A673 (cell line): Measurements from ENCODE around the gene CCDC85A. TPM values are rescaled to one million over a fixed set of nuclear protein-coding genes. Genes with fewer than 3 reads are reported as not detected.

Source experiments
- BruUV-seq: library from RNA; stranded (reverse); fragments of 400-500 nt; replicated peaks from 2 replicates; lab custom pipeline; 2021; lab: Mats Ljungman, UMichigan
- CTCF ChIA-PET: fragments of 300-600 bp; sonication (Branson Sonifier 250); formaldehyde crosslinking; loops from one replicate; lab custom pipeline; 2022; ENCODE audit warnings: antibody characterized with exemption; lab: Charles Lee
- POLR2A ChIA-PET: fragments of 300-600 bp; sonication (Branson Sonifier 250); formaldehyde crosslinking; loops from one replicate; lab custom pipeline; 2022; ENCODE audit warnings: antibody characterized with exemption; ENCODE audit not compliant: low non-redundant PET; lab: Charles Lee
- DNase-seq: peaks from one replicate; pipeline ENCODE4 v3.0.0-alpha.2; 2015; ENCODE audit warnings: low spot score
- H3K27ac ChIP-seq: fragments of 200-600 bp; sonication (generic); 2 replicates; pipeline ENCODE4 v1.5.1; 2016; ENCODE audit warnings: mixed run types, low read depth, mild to moderate bottlenecking, mixed read lengths, antibody characterized with exemption, low read length; ENCODE audit not compliant: poor library complexity, severe bottlenecking
- H3K27me3 ChIP-seq: fragments of 200-600 bp; sonication (generic); replicated peaks from 2 replicates; pipeline ENCODE4 v1.6.1; 2017; ENCODE audit warnings: mixed run types, low read depth, mild to moderate bottlenecking, mixed read lengths, antibody characterized with exemption, low read length; ENCODE audit not compliant: insufficient read depth, poor library complexity
- H3K36me3 ChIP-seq: fragments of 200-600 bp; sonication (generic); 2 replicates; pipeline ENCODE4 v1.6.1; 2016; ENCODE audit warnings: mixed run types, mild to moderate bottlenecking, mixed read lengths, antibody characterized with exemption, low read length; ENCODE audit not compliant: insufficient read depth, poor library complexity, severe bottlenecking
- H3K4me1 ChIP-seq: fragments of 200-600 bp; sonication (generic); 2 replicates; pipeline ENCODE4 v1.6.1; 2017; ENCODE audit warnings: mixed run types, mild to moderate bottlenecking, mixed read lengths, antibody characterized with exemption, low read length; ENCODE audit not compliant: insufficient read depth, poor library complexity, severe bottlenecking
- H3K4me3 ChIP-seq: fragments of 200-600 bp; sonication (generic); 2 replicates; pipeline ENCODE4 v1.5.1; 2016; ENCODE audit warnings: low read depth, mixed run types, mild to moderate bottlenecking, mixed read lengths, low read length; ENCODE audit not compliant: poor library complexity, severe bottlenecking
- H3K9me3 ChIP-seq: fragments of 200-600 bp; sonication (generic); 2 replicates; pipeline ENCODE4 v1.6.1; 2016; ENCODE audit warnings: mixed run types, low read depth, mild to moderate bottlenecking, mixed read lengths, antibody characterized with exemption, low read length; ENCODE audit not compliant: poor library complexity, severe bottlenecking
- EZH2 ChIP-seq: fragments of 200-600 bp; sonication (generic); IDR thresholded peaks from 2 replicates; pipeline ENCODE4 v1.6.1; 2017; ENCODE audit warnings: borderline replicate concordance, low read depth, mild to moderate bottlenecking, mixed read lengths, antibody characterized with exemption, low read length; ENCODE audit not compliant: poor library complexity, severe bottlenecking
- intact Hi-C: fragments of 100-400 bp; cut with micrococcal nuclease; formaldehyde crosslinking; loops from one replicate; pipeline ENCODE4 v1.10.0; 2022; ENCODE audit not compliant: unreplicated experiment
- total RNA-seq: library from RNA; stranded (reverse); gene quantifications from 2 replicates; pipeline ENCODE4 v1.2.3, GENCODE V29; 2021
- TF ChIP-seq, protein P1 (sequence below): fragments of 300-800, 200-600 bp; sonication (generic); conservative IDR thresholded peaks from 2 replicates; pipeline ENCODE4 v1.5.1; 2017; ENCODE audit warnings: low read depth, mild to moderate bottlenecking, antibody characterized with exemption, low read length, moderate library complexity, mixed read lengths

CCDC85A gene
- total RNA-seq, 1 experiment from 2014 or later = 0.39 TPM

DNA sequence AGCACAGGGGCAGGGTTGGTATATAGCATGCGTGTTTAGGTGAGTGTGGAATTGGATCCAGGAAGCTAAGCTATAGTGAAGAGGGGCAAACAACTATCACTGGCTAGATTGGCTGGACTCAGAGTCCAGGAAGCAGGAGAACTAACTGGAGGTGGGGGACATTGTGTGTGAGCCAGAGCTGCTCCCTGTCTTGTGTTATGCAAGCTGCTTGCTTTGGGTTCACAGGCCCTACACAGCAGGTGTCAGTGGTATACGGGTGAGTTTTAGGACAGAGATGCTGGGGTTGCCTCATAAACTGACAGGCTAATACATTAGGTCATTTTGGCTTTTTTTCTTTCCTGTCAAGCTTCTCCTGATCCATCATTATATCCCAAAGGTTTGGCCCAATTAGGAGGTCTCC is 87.5 kb downstream of the CCDC85A start:
- H3K27me3 ChIP-seq = no peaks in the 10 kb centered on the region
- ChIA-PET POLR2A (no interaction called here), CTCF (no interaction called here)
- TF ChIP-seq EZH2 = no peak
- TF ChIP-seq, protein P1, sequence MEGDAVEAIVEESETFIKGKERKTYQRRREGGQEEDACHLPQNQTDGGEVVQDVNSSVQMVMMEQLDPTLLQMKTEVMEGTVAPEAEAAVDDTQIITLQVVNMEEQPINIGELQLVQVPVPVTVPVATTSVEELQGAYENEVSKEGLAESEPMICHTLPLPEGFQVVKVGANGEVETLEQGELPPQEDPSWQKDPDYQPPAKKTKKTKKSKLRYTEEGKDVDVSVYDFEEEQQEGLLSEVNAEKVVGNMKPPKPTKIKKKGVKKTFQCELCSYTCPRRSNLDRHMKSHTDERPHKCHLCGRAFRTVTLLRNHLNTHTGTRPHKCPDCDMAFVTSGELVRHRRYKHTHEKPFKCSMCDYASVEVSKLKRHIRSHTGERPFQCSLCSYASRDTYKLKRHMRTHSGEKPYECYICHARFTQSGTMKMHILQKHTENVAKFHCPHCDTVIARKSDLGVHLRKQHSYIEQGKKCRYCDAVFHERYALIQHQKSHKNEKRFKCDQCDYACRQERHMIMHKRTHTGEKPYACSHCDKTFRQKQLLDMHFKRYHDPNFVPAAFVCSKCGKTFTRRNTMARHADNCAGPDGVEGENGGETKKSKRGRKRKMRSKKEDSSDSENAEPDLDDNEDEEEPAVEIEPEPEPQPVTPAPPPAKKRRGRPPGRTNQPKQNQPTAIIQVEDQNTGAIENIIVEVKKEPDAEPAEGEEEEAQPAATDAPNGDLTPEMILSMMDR = no peak
- H3K4me1 ChIP-seq = no peaks in the 10 kb centered on the region
- no peak overlapping the region for H3K27ac ChIP-seq
- no peaks in the 10 kb centered on the region for H3K36me3 ChIP-seq
- H3K4me3 ChIP-seq = no peak overlapping the region
- H3K9me3 ChIP-seq = no peaks in the 10 kb centered on the region
- intact Hi-C loops = no loop called here
- no TSS peak for BruUV-seq
- no peak for DNase-seq

DNA sequence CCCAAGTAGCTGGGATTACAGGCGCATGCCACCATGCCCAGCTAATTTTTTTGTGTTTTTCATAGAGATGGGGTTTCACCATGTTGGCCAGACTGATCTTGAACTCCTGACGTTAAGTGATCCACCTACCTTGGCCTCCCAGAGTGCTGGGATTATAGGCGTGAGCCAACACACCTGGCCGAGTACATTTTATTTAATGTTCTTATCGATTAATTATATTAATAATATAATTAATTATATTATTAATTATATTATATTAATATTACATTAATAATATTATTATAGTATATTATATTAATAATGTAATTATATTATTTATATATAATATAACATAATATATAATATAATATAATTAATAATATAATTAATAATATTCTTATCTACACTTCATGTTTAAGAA is 101.4 kb downstream of the CCDC85A start:
- Histone ChIP-seq H3K27ac (no peak overlapping the region), H3K4me3 (no peak overlapping the region), H3K4me1 (no peaks in the 10 kb centered on the region), H3K36me3 (no peaks in the 10 kb centered on the region), H3K9me3 (no peaks in the 10 kb centered on the region), H3K27me3 (no peaks in the 10 kb centered on the region)
- DNase-seq = no peak
- intact Hi-C loops = no loop called here
- no TSS peak for BruUV-seq
- CTCF ChIA-PET = no interaction called here
- TF ChIP-seq, protein P1 = no peak
- POLR2A ChIA-PET = no interaction called here

DNA sequence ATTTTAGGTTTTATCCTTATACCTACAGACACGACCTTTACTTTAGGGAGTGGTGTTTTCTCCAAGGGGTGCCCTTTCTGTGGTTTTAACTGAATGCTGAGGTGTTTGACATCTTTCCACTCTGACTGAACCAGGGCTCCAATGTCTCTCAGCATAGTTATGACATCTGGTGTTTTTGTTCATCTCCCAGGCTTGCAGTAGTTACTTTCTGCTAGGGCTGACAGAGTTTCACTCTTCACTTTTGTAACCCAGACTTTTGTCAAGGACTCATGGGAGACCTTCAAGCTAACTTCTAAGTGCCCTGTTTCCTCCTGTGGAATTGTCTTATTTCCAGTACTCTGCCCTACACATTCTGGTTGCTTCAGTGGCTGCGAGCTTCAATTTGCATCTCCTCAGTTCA is 103.1 kb downstream of the CCDC85A start:
- Histone ChIP-seq H3K4me3 (no peak overlapping the region), H3K27me3 (no peaks in the 10 kb centered on the region), H3K4me1 (no peaks in the 10 kb centered on the region), H3K36me3 (no peaks in the 10 kb centered on the region), H3K27ac (no peak overlapping the region), H3K9me3 (no peaks in the 10 kb centered on the region)
- no peak for TF ChIP-seq EZH2
- TF ChIP-seq, protein P1 = no peak
- ChIA-PET POLR2A (no interaction called here), CTCF (no interaction called here)
- intact Hi-C loops = no loop called here
- DNase-seq = no peak
- BruUV-seq = no TSS peak
